ENCODE measurements around the gene SMYD3.

DNA sequence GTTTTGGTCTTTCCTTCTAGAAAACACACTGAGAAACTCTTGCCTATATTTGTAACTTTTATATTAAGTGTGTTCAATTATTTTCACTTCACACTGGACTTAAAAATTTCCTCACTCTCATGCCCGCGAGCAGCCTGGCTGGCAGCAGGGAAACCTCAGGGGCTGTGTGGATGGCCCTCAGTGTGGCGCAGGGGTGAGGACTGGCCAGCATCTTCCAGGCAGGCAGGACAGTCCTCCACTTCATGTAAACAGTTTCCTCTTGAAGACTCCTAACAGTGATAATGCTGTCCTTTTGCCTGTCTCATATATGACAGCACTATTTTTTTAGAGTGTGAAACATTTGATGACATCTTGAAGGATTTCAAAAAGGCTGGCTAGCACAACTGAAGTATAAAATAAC is 733.7 kb downstream of the SMYD3 start:
- TF ChIP-seq, protein P1, sequence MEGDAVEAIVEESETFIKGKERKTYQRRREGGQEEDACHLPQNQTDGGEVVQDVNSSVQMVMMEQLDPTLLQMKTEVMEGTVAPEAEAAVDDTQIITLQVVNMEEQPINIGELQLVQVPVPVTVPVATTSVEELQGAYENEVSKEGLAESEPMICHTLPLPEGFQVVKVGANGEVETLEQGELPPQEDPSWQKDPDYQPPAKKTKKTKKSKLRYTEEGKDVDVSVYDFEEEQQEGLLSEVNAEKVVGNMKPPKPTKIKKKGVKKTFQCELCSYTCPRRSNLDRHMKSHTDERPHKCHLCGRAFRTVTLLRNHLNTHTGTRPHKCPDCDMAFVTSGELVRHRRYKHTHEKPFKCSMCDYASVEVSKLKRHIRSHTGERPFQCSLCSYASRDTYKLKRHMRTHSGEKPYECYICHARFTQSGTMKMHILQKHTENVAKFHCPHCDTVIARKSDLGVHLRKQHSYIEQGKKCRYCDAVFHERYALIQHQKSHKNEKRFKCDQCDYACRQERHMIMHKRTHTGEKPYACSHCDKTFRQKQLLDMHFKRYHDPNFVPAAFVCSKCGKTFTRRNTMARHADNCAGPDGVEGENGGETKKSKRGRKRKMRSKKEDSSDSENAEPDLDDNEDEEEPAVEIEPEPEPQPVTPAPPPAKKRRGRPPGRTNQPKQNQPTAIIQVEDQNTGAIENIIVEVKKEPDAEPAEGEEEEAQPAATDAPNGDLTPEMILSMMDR (IDR thresholded peaks at IDR 0.05) = no peak
- TF ChIP-seq POLR2A (IDR thresholded peaks at IDR 0.05) = no peak
